ENCODE results near the gene MPZL3.

Gene MPZL3

DNA sequence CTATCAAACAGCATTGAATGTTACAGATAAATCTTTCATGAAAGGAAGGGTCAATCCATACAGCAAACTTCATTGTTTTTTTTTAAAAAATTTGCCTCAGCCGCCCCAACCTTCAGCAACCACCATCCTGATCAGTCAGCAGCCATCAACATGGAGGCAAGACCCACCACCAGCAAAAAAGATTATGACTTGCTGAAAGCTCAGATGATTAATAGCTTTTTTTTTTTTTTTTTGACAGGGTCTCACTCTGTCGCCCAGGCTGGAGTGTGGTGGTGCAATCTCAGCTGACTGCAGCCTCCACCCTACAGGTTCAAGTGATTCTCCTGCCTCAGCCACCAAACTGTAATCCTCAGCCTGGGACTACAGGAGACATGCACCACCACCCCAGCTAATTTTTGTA lies 34.4 kb upstream of the MPZL3 start:
- Histone ChIP-seq H3K27me3 (ENCODE audit: control insufficient read depth, insufficient read depth, low read length) (no peaks in the 10 kb centered on the region), H3K79me2 (no peaks in the 10 kb centered on the region), H3K36me3 (ENCODE audit: control insufficient read depth, insufficient read depth, low read length) (no peaks in the 10 kb centered on the region), H3K4me1 (no peaks in the 10 kb centered on the region), H3K4me3 (ENCODE audit: low read depth, low read length) (no peak overlapping the region), H3K27ac (no peak overlapping the region), H2AFZ (no peak overlapping the region), H3K4me2 (ENCODE audit: low read length) (no peak overlapping the region), H3K9ac (no peak overlapping the region), H3K9me3 (ENCODE audit: control insufficient read depth, low read length) (no peaks in the 10 kb centered on the region)
- TF ChIP-seq, protein P1, sequence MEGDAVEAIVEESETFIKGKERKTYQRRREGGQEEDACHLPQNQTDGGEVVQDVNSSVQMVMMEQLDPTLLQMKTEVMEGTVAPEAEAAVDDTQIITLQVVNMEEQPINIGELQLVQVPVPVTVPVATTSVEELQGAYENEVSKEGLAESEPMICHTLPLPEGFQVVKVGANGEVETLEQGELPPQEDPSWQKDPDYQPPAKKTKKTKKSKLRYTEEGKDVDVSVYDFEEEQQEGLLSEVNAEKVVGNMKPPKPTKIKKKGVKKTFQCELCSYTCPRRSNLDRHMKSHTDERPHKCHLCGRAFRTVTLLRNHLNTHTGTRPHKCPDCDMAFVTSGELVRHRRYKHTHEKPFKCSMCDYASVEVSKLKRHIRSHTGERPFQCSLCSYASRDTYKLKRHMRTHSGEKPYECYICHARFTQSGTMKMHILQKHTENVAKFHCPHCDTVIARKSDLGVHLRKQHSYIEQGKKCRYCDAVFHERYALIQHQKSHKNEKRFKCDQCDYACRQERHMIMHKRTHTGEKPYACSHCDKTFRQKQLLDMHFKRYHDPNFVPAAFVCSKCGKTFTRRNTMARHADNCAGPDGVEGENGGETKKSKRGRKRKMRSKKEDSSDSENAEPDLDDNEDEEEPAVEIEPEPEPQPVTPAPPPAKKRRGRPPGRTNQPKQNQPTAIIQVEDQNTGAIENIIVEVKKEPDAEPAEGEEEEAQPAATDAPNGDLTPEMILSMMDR (IDR thresholded peaks at IDR 0.05), result no peak

DNA sequence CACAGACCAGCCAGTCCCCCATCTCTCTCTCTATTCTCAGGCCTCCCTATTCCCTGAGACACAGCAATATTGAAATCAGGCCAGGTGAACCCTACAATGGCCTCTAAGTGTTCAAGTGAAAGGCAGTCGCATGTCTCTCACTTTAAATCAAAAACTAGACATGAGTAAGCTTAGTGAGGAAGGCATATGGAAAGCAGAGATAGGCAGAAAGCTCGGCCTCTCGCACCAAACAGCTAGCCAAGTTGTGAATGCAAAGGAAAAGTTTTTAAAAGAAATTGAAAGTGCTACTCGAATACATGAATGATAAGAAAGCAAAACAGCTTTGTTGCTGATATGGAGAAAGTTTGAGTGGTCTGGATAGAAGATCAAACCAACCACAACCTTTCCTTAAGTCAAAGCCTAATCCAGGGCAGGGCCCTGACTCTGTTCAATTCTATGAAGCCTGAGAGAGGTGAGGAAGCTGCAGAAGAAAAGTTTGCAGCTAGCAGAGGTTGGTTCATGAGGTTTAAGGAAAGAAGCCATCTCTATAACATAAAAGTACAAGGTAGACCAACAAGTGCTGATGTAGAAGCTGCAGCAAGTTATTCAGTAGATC lies 31.7 kb upstream of the MPZL3 start:
- no peaks in the 10 kb centered on the region for H3K9me3 ChIP-seq (ENCODE audit: control insufficient read depth, low read length)
- H3K9ac ChIP-seq, result no peak overlapping the region
- H3K79me2 ChIP-seq, result no peaks in the 10 kb centered on the region
- H3K4me1 ChIP-seq, result no peaks in the 10 kb centered on the region
- H3K36me3 ChIP-seq (ENCODE audit: control insufficient read depth, insufficient read depth, low read length), result no peaks in the 10 kb centered on the region
- no peak overlapping the region for H3K4me2 ChIP-seq (ENCODE audit: low read length)
- no peaks in the 10 kb centered on the region for H3K27me3 ChIP-seq (ENCODE audit: control insufficient read depth, insufficient read depth, low read length)
- TF ChIP-seq, protein P1 (IDR thresholded peaks at IDR 0.05), result no peak
- H3K4me3 ChIP-seq (ENCODE audit: low read depth, low read length), result no peak overlapping the region
- no peak overlapping the region for H3K27ac ChIP-seq
- H2AFZ ChIP-seq, result no peak overlapping the region

GRCh38 chr11:118283037-118283636 lies 31.0 kb upstream of the MPZL3 start:
- H3K27me3 ChIP-seq (ENCODE audit: control insufficient read depth, insufficient read depth, low read length), result no peaks in the 10 kb centered on the region
- H3K9ac ChIP-seq, result no peak overlapping the region
- no peaks in the 10 kb centered on the region for H3K79me2 ChIP-seq
- no peaks in the 10 kb centered on the region for H3K36me3 ChIP-seq (ENCODE audit: control insufficient read depth, insufficient read depth, low read length)
- no peak overlapping the region for H3K4me2 ChIP-seq (ENCODE audit: low read length)
- H3K27ac ChIP-seq, result no peak overlapping the region
- H2AFZ ChIP-seq, result no peak overlapping the region
- no peaks in the 10 kb centered on the region for H3K4me1 ChIP-seq
- TF ChIP-seq, protein P1 (IDR thresholded peaks at IDR 0.05), result no peak
- H3K4me3 ChIP-seq (ENCODE audit: low read depth, low read length), result no peak overlapping the region
- H3K9me3 ChIP-seq (ENCODE audit: control insufficient read depth, low read length), result no peaks in the 10 kb centered on the region

- no peaks in the 10 kb centered on the region for H3K4me1 ChIP-seq
- TF ChIP-seq, protein P1 (IDR thresholded peaks at IDR 0.05), result no peak
- H3K79me2 ChIP-seq, result no peaks in the 10 kb centered on the region
- H2AFZ ChIP-seq, result no peak overlapping the region
- H3K36me3 ChIP-seq (ENCODE audit: control insufficient read depth, insufficient read depth, low read length), result no peaks in the 10 kb centered on the region
- H3K4me3 ChIP-seq (ENCODE audit: low read depth, low read length), result no peak overlapping the region
- no peaks in the 10 kb centered on the region for H3K27me3 ChIP-seq (ENCODE audit: control insufficient read depth, insufficient read depth, low read length)
- no peak overlapping the region for H3K27ac ChIP-seq
- no peak overlapping the region for H3K9ac ChIP-seq
- H3K9me3 ChIP-seq (ENCODE audit: control insufficient read depth, low read length), result no peaks in the 10 kb centered on the region
- no peak overlapping the region for H3K4me2 ChIP-seq (ENCODE audit: low read length)
Observed at GRCh38 chr11:118282606-118283005, 30.4 kb upstream of the MPZL3 start.

DNA sequence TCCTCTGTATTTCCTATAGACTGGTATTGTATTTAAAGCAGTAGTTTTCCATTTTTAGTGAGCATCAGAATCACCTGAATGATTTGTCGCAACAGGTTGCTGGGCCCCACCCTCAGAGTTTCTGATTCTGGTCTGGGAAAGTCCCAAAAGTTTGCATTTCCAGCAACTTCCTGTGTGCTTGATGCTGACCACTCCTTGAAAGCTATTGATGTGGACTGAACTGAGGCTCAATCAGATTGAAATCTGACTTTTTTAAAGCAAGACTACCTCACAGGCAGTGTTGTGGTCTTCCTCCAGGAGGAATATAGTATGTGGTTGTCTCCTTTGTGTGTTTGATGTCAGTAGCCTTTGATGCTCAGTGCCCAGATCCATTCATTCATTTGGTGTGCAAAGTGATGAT lies 29.1 kb upstream of the MPZL3 start:
- no peaks in the 10 kb centered on the region for H3K9me3 ChIP-seq (ENCODE audit: control insufficient read depth, low read length)
- H3K4me1 ChIP-seq, result no peaks in the 10 kb centered on the region
- H3K79me2 ChIP-seq, result no peaks in the 10 kb centered on the region
- H3K27ac ChIP-seq, result no peak overlapping the region
- no peak overlapping the region for H3K4me3 ChIP-seq (ENCODE audit: low read depth, low read length)
- no peaks in the 10 kb centered on the region for H3K36me3 ChIP-seq (ENCODE audit: control insufficient read depth, insufficient read depth, low read length)
- no peak overlapping the region for H2AFZ ChIP-seq
- no peak overlapping the region for H3K4me2 ChIP-seq (ENCODE audit: low read length)
- TF ChIP-seq, protein P1 (IDR thresholded peaks at IDR 0.05), result no peak
- H3K9ac ChIP-seq, result no peak overlapping the region
- no peaks in the 10 kb centered on the region for H3K27me3 ChIP-seq (ENCODE audit: control insufficient read depth, insufficient read depth, low read length)
